HepG2 (cell line): Measurements from ENCODE around the gene DHX57. TPM values are rescaled to one million over a fixed set of nuclear protein-coding genes. Genes with fewer than 3 reads are reported as not detected.

Experiments
- DNMT3B ChIP-seq: conservative IDR thresholded peaks from 2 replicates; pipeline ENCODE4 v1.6.1; 2016; ENCODE audit warnings: missing biosample characterization, control low read depth
- FOXA3 ChIP-seq: IDR thresholded peaks from 2 replicates; pipeline ENCODE4 v1.6.1; 2016; ENCODE audit warnings: missing genetic modification reagents, missing compliant biosample characterization
- GABPA ChIP-seq, 2 experiments: IDR thresholded peaks; 2 replicates each; pipeline ENCODE4 v1.6.1; 2011 to 2016; ENCODE audit warnings: low read depth in 2 of 2, low read length in 1 of 2, missing biosample characterization in 1 of 2, missing genetic modification characterization in 1 of 2
- KAT7 ChIP-seq: IDR thresholded peaks from 2 replicates; pipeline ENCODE4 v1.6.1; 2018; ENCODE audit warnings: borderline replicate concordance, missing compliant biosample characterization
- REL ChIP-seq: sonication (generic); formaldehyde crosslinking; conservative IDR thresholded peaks from 2 replicates; pipeline ENCODE4 v1.8.0; 2022; ENCODE audit warnings: mild to moderate bottlenecking, missing genetic modification reagents, moderate library complexity
- SP140L ChIP-seq: sonication (generic); formaldehyde crosslinking; IDR thresholded peaks from 2 replicates; pipeline ENCODE4 v1.4.0; 2020; ENCODE audit warnings: missing genetic modification reagents, borderline replicate concordance
- TARDBP ChIP-seq: sonication (generic); formaldehyde crosslinking; IDR thresholded peaks from 2 replicates; pipeline ENCODE4 v1.8.0; 2022; ENCODE audit warnings: mild to moderate bottlenecking, missing genetic modification reagents
- TEAD2 ChIP-seq: sonication (generic); formaldehyde crosslinking; IDR thresholded peaks from 2 replicates; pipeline ENCODE4 v1.9.0; 2021; ENCODE audit warnings: missing genetic modification reagents
- ZFY ChIP-seq: sonication (generic); formaldehyde crosslinking; IDR thresholded peaks from 2 replicates; pipeline ENCODE4 v1.4.0; 2020; ENCODE audit warnings: missing genetic modification reagents
- ZNF296 ChIP-seq: sonication (generic); formaldehyde crosslinking; conservative IDR thresholded peaks from 2 replicates; pipeline ENCODE4 v1.5.0; 2020; ENCODE audit warnings: mild to moderate bottlenecking, missing genetic modification reagents
- ZNF33A ChIP-seq: sonication (generic); formaldehyde crosslinking; IDR thresholded peaks from 2 replicates; pipeline ENCODE4 v1.5.1; 2020; ENCODE audit warnings: missing genetic modification reagents, mild to moderate bottlenecking, moderate library complexity, borderline replicate concordance
- ZNF354B ChIP-seq: sonication (generic); formaldehyde crosslinking; IDR thresholded peaks from 2 replicates; pipeline ENCODE4 v1.8.0; 2022; ENCODE audit warnings: mild to moderate bottlenecking, missing genetic modification reagents
- ZNF383 ChIP-seq: sonication (generic); formaldehyde crosslinking; IDR thresholded peaks from 2 replicates; pipeline ENCODE4 v1.4.0; 2020; ENCODE audit warnings: missing genetic modification reagents, mild to moderate bottlenecking, borderline replicate concordance
- ZNF607 ChIP-seq: sonication (generic); formaldehyde crosslinking; IDR thresholded peaks from 2 replicates; pipeline ENCODE4 v1.5.1; 2020; ENCODE audit warnings: missing genetic modification reagents, mild to moderate bottlenecking, borderline replicate concordance
- polyA plus RNA-seq, 8 experiments: library from polyadenylated mRNA; depleted of rRNA in 3 of 8; stranded (reverse) in 7 of 8; unstranded in 1 of 8; fragments of >200 nt; fragmentation: Illumina TruSeq in 4 of 8; extraction: Trizol in 4 of 8; gene quantifications; 2 replicates each; pipeline versions ENCODE4 v1.2.1 to v1.2.3, GENCODE V29; 2011 to 2016; ENCODE audit warnings: low read depth in 4 of 8, missing spikeins in 1 of 8, mixed read lengths in 1 of 8; ENCODE audit not compliant: insufficient read depth in 1 of 8
- total RNA-seq, 5 experiments: library from RNA; depleted of rRNA; stranded (reverse); fragments of >200 nt; fragmentation: Illumina TruSeq; extraction: Trizol; gene quantifications; 2 replicates each; pipeline ENCODE4 v1.2.3, GENCODE V29; 2016; ENCODE audit warnings: low read depth in 1 of 5
- TF ChIP-seq, protein P1 (sequence below): sonication (generic); formaldehyde crosslinking; IDR thresholded peaks from 2 replicates; pipeline ENCODE4 v1.8.0; 2022; ENCODE audit warnings: mild to moderate bottlenecking, missing genetic modification reagents, moderate library complexity
- TF ChIP-seq, protein P2 (sequence below), 2 experiments: sonication (generic) in 1 of 2; formaldehyde crosslinking in 1 of 2; IDR thresholded peaks; 2 replicates each; pipeline versions ENCODE4 v1.6.1 to v1.9.0; 2014 to 2022; ENCODE audit warnings: antibody characterized with exemption in 1 of 2, borderline replicate concordance in 1 of 2, inconsistent platforms in 1 of 2, low read depth in 1 of 2, missing genetic modification reagents in 1 of 2
- TF ChIP-seq, protein P3 (sequence below): sonication (generic); formaldehyde crosslinking; IDR thresholded peaks from 2 replicates; pipeline ENCODE4 v1.4.0; 2020; ENCODE audit warnings: missing genetic modification reagents
- TF ChIP-seq, protein P4 (sequence below): sonication (generic); formaldehyde crosslinking; IDR thresholded peaks from 2 replicates; pipeline ENCODE4 v1.4.0; 2020; ENCODE audit warnings: missing genetic modification reagents

The DHX57 gene
- total and polyA plus RNA-seq, 2 of the 13 experiments (the other 11 are each of a cell fraction or from before 2014, with no cell fraction given), result 9.2 to 24.2 TPM

- TF ChIP-seq, protein P1, sequence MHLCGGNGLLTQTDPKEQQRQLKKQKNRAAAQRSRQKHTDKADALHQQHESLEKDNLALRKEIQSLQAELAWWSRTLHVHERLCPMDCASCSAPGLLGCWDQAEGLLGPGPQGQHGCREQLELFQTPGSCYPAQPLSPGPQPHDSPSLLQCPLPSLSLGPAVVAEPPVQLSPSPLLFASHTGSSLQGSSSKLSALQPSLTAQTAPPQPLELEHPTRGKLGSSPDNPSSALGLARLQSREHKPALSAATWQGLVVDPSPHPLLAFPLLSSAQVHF (CRISPR knock-in tag), result peak; percentile 93
- TF ChIP-seq, protein P2, sequence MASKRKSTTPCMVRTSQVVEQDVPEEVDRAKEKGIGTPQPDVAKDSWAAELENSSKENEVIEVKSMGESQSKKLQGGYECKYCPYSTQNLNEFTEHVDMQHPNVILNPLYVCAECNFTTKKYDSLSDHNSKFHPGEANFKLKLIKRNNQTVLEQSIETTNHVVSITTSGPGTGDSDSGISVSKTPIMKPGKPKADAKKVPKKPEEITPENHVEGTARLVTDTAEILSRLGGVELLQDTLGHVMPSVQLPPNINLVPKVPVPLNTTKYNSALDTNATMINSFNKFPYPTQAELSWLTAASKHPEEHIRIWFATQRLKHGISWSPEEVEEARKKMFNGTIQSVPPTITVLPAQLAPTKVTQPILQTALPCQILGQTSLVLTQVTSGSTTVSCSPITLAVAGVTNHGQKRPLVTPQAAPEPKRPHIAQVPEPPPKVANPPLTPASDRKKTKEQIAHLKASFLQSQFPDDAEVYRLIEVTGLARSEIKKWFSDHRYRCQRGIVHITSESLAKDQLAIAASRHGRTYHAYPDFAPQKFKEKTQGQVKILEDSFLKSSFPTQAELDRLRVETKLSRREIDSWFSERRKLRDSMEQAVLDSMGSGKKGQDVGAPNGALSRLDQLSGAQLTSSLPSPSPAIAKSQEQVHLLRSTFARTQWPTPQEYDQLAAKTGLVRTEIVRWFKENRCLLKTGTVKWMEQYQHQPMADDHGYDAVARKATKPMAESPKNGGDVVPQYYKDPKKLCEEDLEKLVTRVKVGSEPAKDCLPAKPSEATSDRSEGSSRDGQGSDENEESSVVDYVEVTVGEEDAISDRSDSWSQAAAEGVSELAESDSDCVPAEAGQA (IDR thresholded peaks at IDR 0.05; ENCODE audit: low read depth), result peak; percentile 81
- TF ChIP-seq, protein P2 (CRISPR knock-in tag; IDR thresholded peaks at IDR 0.05; ENCODE audit: borderline replicate concordance), result peak; percentile 33
- TF ChIP-seq TARDBP (peak; percentile 81; the same call in 1 of the 2 replicates), SP140L (CRISPR knock-in tag) (no peak), ZNF383 (CRISPR knock-in tag) (no peak), FOXA3 (CRISPR knock-in tag) (peak; percentile 75), KAT7 (CRISPR knock-in tag) (peak; percentile 95), REL (CRISPR knock-in tag) (peak; percentile 41; the same call in 1 of the 2 replicates), TEAD2 (CRISPR knock-in tag) (no peak), ZNF296 (peak; percentile 93), DNMT3B (peak; percentile 9; the same call in 1 of the 2 replicates), ZNF33A (0 out of 2 replicates have a peak, but pooled peaks have one; percentile 88), ZNF607 (CRISPR knock-in tag) (peak; percentile 50; the same call in 1 of the 2 replicates), GABPA (IDR thresholded peaks at IDR 0.05; ENCODE audit: low read depth, low read length) (peak; percentile 51), GABPA (CRISPR knock-in tag; IDR thresholded peaks at IDR 0.05; ENCODE audit: low read depth) (peak; percentile 89), ZFY (CRISPR knock-in tag) (peak; percentile 84), ZNF354B (CRISPR knock-in tag) (peak; percentile 94)
- TF ChIP-seq, protein P3, sequence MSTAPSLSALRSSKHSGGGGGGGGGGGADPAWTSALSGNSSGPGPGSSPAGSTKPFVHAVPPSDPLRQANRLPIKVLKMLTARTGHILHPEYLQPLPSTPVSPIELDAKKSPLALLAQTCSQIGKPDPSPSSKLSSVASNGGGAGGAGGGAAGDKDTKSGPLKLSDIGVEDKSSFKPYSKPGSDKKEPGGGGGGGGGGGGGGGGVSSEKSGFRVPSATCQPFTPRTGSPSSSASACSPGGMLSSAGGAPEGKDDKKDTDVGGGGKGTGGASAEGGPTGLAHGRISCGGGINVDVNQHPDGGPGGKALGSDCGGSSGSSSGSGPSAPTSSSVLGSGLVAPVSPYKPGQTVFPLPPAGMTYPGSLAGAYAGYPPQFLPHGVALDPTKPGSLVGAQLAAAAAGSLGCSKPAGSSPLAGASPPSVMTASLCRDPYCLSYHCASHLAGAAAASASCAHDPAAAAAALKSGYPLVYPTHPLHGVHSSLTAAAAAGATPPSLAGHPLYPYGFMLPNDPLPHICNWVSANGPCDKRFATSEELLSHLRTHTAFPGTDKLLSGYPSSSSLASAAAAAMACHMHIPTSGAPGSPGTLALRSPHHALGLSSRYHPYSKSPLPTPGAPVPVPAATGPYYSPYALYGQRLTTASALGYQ (CRISPR knock-in tag), result no peak
- TF ChIP-seq, protein P4, sequence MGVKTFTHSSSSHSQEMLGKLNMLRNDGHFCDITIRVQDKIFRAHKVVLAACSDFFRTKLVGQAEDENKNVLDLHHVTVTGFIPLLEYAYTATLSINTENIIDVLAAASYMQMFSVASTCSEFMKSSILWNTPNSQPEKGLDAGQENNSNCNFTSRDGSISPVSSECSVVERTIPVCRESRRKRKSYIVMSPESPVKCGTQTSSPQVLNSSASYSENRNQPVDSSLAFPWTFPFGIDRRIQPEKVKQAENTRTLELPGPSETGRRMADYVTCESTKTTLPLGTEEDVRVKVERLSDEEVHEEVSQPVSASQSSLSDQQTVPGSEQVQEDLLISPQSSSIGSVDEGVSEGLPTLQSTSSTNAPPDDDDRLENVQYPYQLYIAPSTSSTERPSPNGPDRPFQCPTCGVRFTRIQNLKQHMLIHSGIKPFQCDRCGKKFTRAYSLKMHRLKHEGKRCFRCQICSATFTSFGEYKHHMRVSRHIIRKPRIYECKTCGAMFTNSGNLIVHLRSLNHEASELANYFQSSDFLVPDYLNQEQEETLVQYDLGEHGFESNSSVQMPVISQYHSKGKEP (CRISPR knock-in tag), result peak; percentile 95
These were observed 124.7 kb downstream of the DHX57 start, which contains the start of gene SRSF7 (continued) for GRCh38 chr2:38750891-38751595.
